ENCODE results near the gene NACA2. TPM values are rescaled to one million over a fixed set of nuclear protein-coding genes. Genes with fewer than 3 reads are reported as not detected.

Gene NACA2
- total and polyA plus RNA-seq, 2 of the 4 experiments (the other 2 are of a cell fraction): not detected

DNA sequence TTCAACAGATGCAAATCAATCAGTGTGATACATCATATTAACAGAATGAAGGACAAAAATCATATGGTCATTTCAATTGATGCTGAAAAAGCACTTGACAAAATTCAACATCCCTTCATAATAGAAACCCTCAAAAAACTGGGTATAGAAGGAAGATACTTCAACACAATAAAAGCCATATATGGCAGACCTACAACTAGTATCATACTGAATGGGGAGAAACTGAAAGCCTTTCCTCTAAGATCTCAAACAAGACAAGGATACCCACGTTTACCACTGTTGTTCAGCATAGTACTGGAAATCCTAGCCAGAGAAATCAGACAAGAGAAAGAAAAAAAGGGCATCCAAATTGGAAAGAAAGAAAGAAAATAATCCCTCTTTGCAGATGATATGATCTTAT is 47.1 kb upstream of the NACA2 start:
- TF ChIP-seq NFE2L2 (IDR thresholded peaks at IDR 0.05; ENCODE audit: low read depth, low read length) (no peak), SMC3 (IDR thresholded peaks at IDR 0.05; ENCODE audit: low read depth, low read length) (no peak), MAZ (IDR thresholded peaks at IDR 0.05; ENCODE audit: borderline replicate concordance, low read depth, low read length) (no peak), CHD1 (IDR thresholded peaks at IDR 0.05; ENCODE audit: low read depth, low read length) (no peak), BHLHE40 (IDR thresholded peaks at IDR 0.05; ENCODE audit: low read depth, low read length) (no peak), RFX5 (IDR thresholded peaks at IDR 0.05; ENCODE audit: low read depth, low read length) (no peak), RCOR1 (IDR thresholded peaks at IDR 0.05; ENCODE audit: insufficient replicate concordance, low read length) (no peak), POLR2A (IDR thresholded peaks at IDR 0.05; ENCODE audit: low read depth, low read length) (no peak), FOS (IDR thresholded peaks at IDR 0.05; ENCODE audit: low read depth, low read length) (no peak), CEBPB (IDR thresholded peaks at IDR 0.05; ENCODE audit: low read depth, low read length) (no peak), MAFK (IDR thresholded peaks at IDR 0.05; ENCODE audit: low read depth, low read length) (no peak), MXI1 (IDR thresholded peaks at IDR 0.05; ENCODE audit: borderline replicate concordance, low read depth, low read length) (no peak), RAD21 (IDR thresholded peaks at IDR 0.05; ENCODE audit: low read length) (no peak)
- TF ChIP-seq, protein P1, sequence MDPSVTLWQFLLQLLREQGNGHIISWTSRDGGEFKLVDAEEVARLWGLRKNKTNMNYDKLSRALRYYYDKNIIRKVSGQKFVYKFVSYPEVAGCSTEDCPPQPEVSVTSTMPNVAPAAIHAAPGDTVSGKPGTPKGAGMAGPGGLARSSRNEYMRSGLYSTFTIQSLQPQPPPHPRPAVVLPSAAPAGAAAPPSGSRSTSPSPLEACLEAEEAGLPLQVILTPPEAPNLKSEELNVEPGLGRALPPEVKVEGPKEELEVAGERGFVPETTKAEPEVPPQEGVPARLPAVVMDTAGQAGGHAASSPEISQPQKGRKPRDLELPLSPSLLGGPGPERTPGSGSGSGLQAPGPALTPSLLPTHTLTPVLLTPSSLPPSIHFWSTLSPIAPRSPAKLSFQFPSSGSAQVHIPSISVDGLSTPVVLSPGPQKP (IDR thresholded peaks at IDR 0.05; ENCODE audit: borderline replicate concordance, low read depth, low read length): no peak
- TF ChIP-seq, protein P2, sequence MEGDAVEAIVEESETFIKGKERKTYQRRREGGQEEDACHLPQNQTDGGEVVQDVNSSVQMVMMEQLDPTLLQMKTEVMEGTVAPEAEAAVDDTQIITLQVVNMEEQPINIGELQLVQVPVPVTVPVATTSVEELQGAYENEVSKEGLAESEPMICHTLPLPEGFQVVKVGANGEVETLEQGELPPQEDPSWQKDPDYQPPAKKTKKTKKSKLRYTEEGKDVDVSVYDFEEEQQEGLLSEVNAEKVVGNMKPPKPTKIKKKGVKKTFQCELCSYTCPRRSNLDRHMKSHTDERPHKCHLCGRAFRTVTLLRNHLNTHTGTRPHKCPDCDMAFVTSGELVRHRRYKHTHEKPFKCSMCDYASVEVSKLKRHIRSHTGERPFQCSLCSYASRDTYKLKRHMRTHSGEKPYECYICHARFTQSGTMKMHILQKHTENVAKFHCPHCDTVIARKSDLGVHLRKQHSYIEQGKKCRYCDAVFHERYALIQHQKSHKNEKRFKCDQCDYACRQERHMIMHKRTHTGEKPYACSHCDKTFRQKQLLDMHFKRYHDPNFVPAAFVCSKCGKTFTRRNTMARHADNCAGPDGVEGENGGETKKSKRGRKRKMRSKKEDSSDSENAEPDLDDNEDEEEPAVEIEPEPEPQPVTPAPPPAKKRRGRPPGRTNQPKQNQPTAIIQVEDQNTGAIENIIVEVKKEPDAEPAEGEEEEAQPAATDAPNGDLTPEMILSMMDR (conservative IDR thresholded peaks at IDR 0.05; ENCODE audit: low read depth, low read length): no peak
- TF ChIP-seq, protein P3, sequence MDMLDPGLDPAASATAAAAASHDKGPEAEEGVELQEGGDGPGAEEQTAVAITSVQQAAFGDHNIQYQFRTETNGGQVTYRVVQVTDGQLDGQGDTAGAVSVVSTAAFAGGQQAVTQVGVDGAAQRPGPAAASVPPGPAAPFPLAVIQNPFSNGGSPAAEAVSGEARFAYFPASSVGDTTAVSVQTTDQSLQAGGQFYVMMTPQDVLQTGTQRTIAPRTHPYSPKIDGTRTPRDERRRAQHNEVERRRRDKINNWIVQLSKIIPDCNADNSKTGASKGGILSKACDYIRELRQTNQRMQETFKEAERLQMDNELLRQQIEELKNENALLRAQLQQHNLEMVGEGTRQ (IDR thresholded peaks at IDR 0.05; ENCODE audit: low read depth, low read length): no peak
- no peak overlapping the region for H2AK9ac ChIP-seq (replicated peaks; ENCODE audit: low read depth, low read length, poor library complexity)
- H3K23ac ChIP-seq (ENCODE audit: low read depth, low read length): no peak overlapping the region
- no peaks in the 10 kb centered on the region for H3K9me1 ChIP-seq (ENCODE audit: insufficient read depth, low read length)
- no peak overlapping the region for H2BK15ac ChIP-seq (ENCODE audit: low read depth, low read length)
- H3K4me1 ChIP-seq (ENCODE audit: control insufficient read depth, insufficient read depth, low read length): no peaks in the 10 kb centered on the region
- H3K9me3 ChIP-seq (ENCODE audit: control insufficient read depth, insufficient read depth, low read length): peaks cover 6% of the 10 kb centered on the region
- no peak overlapping the region for H3K18ac ChIP-seq (ENCODE audit: low read depth, low read length)
- no peak overlapping the region for H2BK120ac ChIP-seq (ENCODE audit: low read depth, low read length)
- BruUV-seq (replicated peaks): no TSS peak
- ChIA-PET CTCF (interaction anchor here (0.8 kb wide), 1 partner anchor 198 kb away, joined by 3 read pairs; no protein-coding TSS in a partner anchor), POLR2A (ENCODE audit: unreplicated experiment) (no interaction called here)
- H4K8ac ChIP-seq (ENCODE audit: low read depth in 2 of 2, low read length in 2 of 2): no peak overlapping the region
- no peaks in the 10 kb centered on the region for H3K27me3 ChIP-seq (ENCODE audit: control insufficient read depth, insufficient read depth, low read length)
- H3K9ac ChIP-seq (ENCODE audit: low read depth, low read length): no peak overlapping the region
- DNase-seq (no peak), ATAC-seq (ENCODE audit: low read depth) (no peak)
- H3K79me1 ChIP-seq (ENCODE audit: low read depth in 1 of 2, low read length in 2 of 2): no peaks in the 10 kb centered on the region
- H2AFZ ChIP-seq (replicated peaks; ENCODE audit: low read length, poor library complexity): no peak overlapping the region
- no peaks in the 10 kb centered on the region for H4K20me1 ChIP-seq (ENCODE audit: insufficient read depth, low read length)
- intact Hi-C loops (cut with micrococcal nuclease) (loop anchor here (5.0 kb wide), 1 partner anchor 429 kb away; the partner anchor contains the start of gene MED13), in situ Hi-C loops (cut with MboI; ENCODE audit: low sequenced_read_pairs) (loop anchor here (5.0 to 25.0 kb wide), 2 partner anchors 204 to 424 kb away; partner anchors contain the start of gene MED13), dilution Hi-C loops (cut with HindIII; ENCODE audit: low sequenced_read_pairs, unreplicated experiment) (no loop called here)
- no peak overlapping the region for H4K5ac ChIP-seq (ENCODE audit: low read depth, low read length)
- no peak overlapping the region for H4K91ac ChIP-seq (ENCODE audit: insufficient read depth, low read depth, low read length)
- H2AK5ac ChIP-seq (ENCODE audit: low read depth, low read length): no peak overlapping the region
- H3K14ac ChIP-seq (replicated peaks; ENCODE audit: low read depth, low read length): no peak overlapping the region
- no peak overlapping the region for H3K56ac ChIP-seq (ENCODE audit: extremely low read depth, insufficient read depth, low read length)
- H3K27ac ChIP-seq (ENCODE audit: insufficient read depth, low read length): no peak overlapping the region
- no peak overlapping the region for H3K4me2 ChIP-seq (ENCODE audit: low read depth, low read length)
- no peak overlapping the region for H2BK5ac ChIP-seq (ENCODE audit: low read depth, low read length, poor library complexity, severe bottlenecking)
- no CpG with 5 or more reads among the region's 1 CpG for WGBS, 2 experiments (ENCODE audit: extremely low coverage in 2 of 2, insufficient read length in 1 of 2)
- H3K4ac ChIP-seq (ENCODE audit: low read depth, low read length): no peak overlapping the region
- no peak overlapping the region for H3K4me3 ChIP-seq (ENCODE audit: insufficient read depth, low read depth, low read length)
- H3K36me3 ChIP-seq (ENCODE audit: control insufficient read depth, insufficient read depth, low read length): no peaks in the 10 kb centered on the region
- no peak overlapping the region for H2BK20ac ChIP-seq (ENCODE audit: low read depth, low read length)

All from IMR-90 (cell line).